HG03460 (cell line): ENCODE data around the gene MBD6.
"Not testable (repeated sequence)": the region's sequence is repeated elsewhere in the genome, so short reads cannot be mapped to it uniquely, and the experiment has no call there.

Experiments used
- ATAC-seq: cut with Tn5 transposase; IDR thresholded peaks from one replicate; pipeline ENCODE4 v1.9.1; 2021; ENCODE audit not compliant: unreplicated experiment

MBD6 gene

GRCh38 chr12:57488402-57489156 is 34.0 kb upstream of the MBD6 start:
- no peak for ATAC-seq

GRCh38 chr12:57489157-57489641 is 33.4 kb upstream of the MBD6 start:
- ATAC-seq = no peak

- ATAC-seq = no peak
These were observed 32.5 kb upstream of the MBD6 start for GRCh38 chr12:57490126-57490525.

- no peak for ATAC-seq
These were observed 31.0 kb upstream of the MBD6 start for GRCh38 chr12:57491393-57492280.

GRCh38 chr12:57495051-57495701 is 27.4 kb upstream of the MBD6 start:
- ATAC-seq = not testable (repeated sequence)

- ATAC-seq = no peak
These were observed 25.8 kb upstream of the MBD6 start for GRCh38 chr12:57496822-57497221.

GRCh38 chr12:57497223-57498131 is 25.1 kb upstream of the MBD6 start:
- no peak for ATAC-seq

- ATAC-seq = no peak
These were observed 24.5 kb upstream of the MBD6 start for GRCh38 chr12:57498132-57498502.

GRCh38 chr12:57498571-57498970 is 24.1 kb upstream of the MBD6 start:
- ATAC-seq = no peak

- ATAC-seq = no peak
These were observed 22.4 kb upstream of the MBD6 start for GRCh38 chr12:57500213-57500612.

- ATAC-seq = not testable (repeated sequence)
These were observed 20.2 kb upstream of the MBD6 start for GRCh38 chr12:57502311-57502969.

GRCh38 chr12:57506541-57506940 is 16.1 kb upstream of the MBD6 start:
- not testable (repeated sequence) for ATAC-seq

- ATAC-seq = not testable (repeated sequence)
These were observed 14.8 kb upstream of the MBD6 start for GRCh38 chr12:57507796-57508195.

- no peak for ATAC-seq
These were observed 11.5 kb upstream of the MBD6 start for GRCh38 chr12:57511161-57511560.

- no peak for ATAC-seq
These were observed 10.9 kb upstream of the MBD6 start for GRCh38 chr12:57511588-57512325.

- no peak for ATAC-seq
These were observed 10.0 kb upstream of the MBD6 start for GRCh38 chr12:57512665-57513064.

GRCh38 chr12:57513266-57513665 is 9.4 kb upstream of the MBD6 start:
- ATAC-seq = no peak

GRCh38 chr12:57513677-57514076 is 8.9 kb upstream of the MBD6 start:
- ATAC-seq = not testable (repeated sequence)

GRCh38 chr12:57514246-57514645 is 8.4 kb upstream of the MBD6 start:
- ATAC-seq = not testable (repeated sequence)
